HG03354 (cell line): ENCODE measurements around the gene SH3BP2.
A peak's percentile ranks its signal among the peaks of the same experiment; 100 is the strongest.

ENCODE experiments used
- ATAC-seq: cut with Tn5 transposase; IDR thresholded peaks from one replicate; pipeline ENCODE4 v1.9.1; 2021; ENCODE audit warnings: mild to moderate bottlenecking; ENCODE audit not compliant: unreplicated experiment, poor library complexity, severe bottlenecking

SH3BP2 gene

GRCh38 chr4:2800691-2801596, 8.1 kb downstream of the SH3BP2 start:
- peak; percentile 43 for ATAC-seq

- no peak for ATAC-seq
Measured at GRCh38 chr4:2802618-2803531, 10.0 kb downstream of the SH3BP2 start.

- no peak for ATAC-seq
Measured at GRCh38 chr4:2803624-2804448, 11.0 kb downstream of the SH3BP2 start.

GRCh38 chr4:2804449-2804972, 11.6 kb downstream of the SH3BP2 start:
- ATAC-seq, result no peak

- ATAC-seq, result no peak
Measured at GRCh38 chr4:2804973-2805501, 12.2 kb downstream of the SH3BP2 start.

GRCh38 chr4:2805712-2806389, 13.0 kb downstream of the SH3BP2 start:
- ATAC-seq, result no peak

GRCh38 chr4:2806390-2807355, 13.8 kb downstream of the SH3BP2 start:
- no peak for ATAC-seq

GRCh38 chr4:2807571-2807970, 14.7 kb downstream of the SH3BP2 start:
- no peak for ATAC-seq

GRCh38 chr4:2808001-2808400, 15.1 kb downstream of the SH3BP2 start:
- ATAC-seq, result no peak

- ATAC-seq, result no peak
Measured at GRCh38 chr4:2809610-2810180, 16.8 kb downstream of the SH3BP2 start.

GRCh38 chr4:2810388-2810787, 17.5 kb downstream of the SH3BP2 start:
- no peak for ATAC-seq

- ATAC-seq, result peak; percentile 81
Measured at GRCh38 chr4:2811830-2812611, 19.1 kb downstream of the SH3BP2 start.

GRCh38 chr4:2812612-2813354, 19.9 kb downstream of the SH3BP2 start:
- ATAC-seq, result peak; percentile 3

GRCh38 chr4:2813446-2814405, 20.8 kb downstream of the SH3BP2 start:
- ATAC-seq, result no peak
